HG03159 (cell line): Measurements from ENCODE around the gene MTA1.

Experiments
- ATAC-seq: cut with Tn5 transposase; IDR thresholded peaks from one replicate; pipeline ENCODE4 v1.9.1; 2021; ENCODE audit warnings: mild to moderate bottlenecking, moderate library complexity; ENCODE audit not compliant: unreplicated experiment

Gene MTA1

DNA sequence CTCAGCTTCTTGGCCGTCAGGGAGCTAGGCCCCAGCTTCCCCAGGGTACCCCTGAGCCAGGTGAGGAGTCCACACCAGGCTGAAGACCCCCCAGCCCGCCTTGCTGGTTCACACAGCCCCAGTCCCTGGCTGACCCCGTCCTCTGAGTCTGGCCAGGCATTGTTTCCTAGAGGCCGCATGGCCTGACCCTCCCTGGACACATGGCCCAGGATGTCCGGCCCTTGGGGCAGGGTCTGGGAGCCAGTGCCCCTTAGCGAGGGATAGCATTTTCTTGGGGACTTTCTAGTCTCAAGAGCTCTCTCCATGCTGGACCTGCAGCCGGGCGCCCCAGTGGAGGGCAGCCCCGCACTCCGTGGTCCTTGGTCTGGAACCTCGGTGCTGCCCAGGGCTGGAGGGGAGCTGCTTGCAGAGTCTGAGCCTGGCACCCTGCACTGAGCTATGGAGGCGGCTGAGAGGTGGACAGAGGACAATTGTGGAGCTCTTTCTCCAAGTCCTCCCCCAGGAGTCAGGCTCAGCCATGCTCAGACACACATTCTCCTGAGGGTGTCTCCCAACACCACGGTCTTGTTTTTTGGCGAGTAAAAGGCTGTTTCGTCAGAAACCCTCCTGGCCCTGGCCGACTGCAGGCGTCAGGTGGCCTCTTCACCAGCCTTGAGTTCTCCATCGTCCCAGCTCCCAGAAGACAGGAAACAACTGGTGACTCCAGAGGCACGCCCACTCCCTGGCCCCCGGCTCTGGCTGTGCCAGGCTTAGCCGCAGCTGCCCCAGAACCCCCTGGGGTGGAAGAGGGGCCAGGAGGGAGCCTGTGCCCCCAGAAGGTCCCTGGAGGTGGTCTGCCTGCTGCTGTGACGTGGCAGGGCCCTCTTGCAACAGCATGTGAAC, 37.4 kb downstream of the MTA1 start:
- ATAC-seq: no peak

DNA sequence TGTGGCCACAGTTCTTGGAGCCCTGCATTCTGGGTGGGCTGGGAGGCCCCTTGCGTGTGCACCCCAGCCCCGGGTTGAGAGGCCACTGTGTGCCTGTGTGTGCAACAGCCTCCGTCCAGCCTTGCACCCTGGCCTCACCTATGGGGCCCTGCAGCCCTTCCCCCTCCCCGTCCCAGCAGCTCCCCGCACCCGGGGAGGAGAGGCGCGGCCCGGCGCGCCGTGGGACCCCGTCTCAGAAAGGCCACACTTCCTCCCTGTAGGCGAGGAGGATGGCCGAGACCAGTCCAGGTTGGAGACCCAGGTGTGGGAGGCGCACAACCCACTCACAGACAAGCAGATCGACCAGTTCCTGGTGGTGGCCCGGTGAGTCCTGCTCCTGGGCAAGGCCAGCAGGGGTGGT, 38.4 kb downstream of the MTA1 start:
- no peak for ATAC-seq

DNA sequence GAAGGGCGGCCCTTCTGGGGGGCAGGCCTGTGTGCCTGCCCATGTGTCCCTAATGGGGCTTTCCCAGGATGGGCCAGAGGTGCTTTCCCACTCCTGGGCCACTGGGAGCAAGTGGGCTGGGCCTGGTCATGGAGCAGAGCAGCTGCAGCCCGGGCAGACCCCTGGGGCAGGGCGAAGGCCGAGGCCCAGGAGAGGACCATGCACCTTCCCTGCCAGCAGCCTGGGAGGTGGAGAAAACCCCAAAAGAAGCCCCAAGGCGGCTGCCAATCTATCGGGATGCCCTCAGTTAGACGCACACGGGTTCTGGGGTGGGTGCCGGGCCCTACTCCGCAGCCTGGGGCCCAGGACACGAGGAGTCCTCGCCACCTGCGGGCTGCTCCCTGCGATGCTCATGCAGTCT, 38.9 kb downstream of the MTA1 start:
- ATAC-seq: no peak

- ATAC-seq: no peak
Measured at GRCh38 chr14:105460116-105460515, 40.5 kb downstream of the MTA1 start.

DNA sequence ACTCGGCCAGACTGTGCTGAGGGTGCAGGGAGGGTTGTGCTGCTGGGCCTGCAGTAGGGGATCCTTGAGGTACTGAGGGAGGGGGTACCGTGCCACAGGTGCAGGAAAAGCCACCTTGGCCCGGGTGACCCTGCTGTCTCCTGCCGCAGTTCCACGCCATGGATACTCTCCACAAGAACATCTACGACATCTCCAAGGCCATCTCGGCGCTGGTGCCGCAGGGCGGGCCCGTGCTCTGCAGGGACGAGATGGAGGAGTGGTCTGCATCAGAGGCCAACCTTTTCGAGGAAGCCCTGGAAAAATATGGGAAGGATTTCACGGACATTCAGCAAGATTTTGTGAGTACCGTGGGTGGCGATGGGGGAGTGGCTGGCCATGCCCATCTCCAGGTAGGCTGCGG, 41.0 kb downstream of the MTA1 start:
- no peak for ATAC-seq

DNA sequence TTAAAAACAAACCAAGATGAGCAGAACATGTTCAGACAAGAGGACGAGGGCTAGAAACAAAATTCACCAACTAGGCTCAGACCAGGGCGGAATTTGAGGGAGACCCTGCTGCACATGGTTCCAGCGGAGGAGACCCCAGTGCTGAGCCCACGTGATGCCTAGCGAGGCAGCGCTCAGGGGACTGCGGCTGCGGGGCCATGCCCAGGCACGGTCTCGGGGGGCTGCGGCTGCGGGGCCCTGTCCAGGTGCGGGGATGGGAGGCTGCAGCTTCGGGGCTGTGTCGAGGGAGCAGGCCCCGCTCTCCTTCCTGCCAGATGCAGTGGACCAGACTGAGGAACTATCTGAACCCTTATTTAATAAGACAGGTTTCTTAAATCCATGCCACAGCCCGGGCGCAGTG, 42.3 kb downstream of the MTA1 start:
- no peak for ATAC-seq

DNA sequence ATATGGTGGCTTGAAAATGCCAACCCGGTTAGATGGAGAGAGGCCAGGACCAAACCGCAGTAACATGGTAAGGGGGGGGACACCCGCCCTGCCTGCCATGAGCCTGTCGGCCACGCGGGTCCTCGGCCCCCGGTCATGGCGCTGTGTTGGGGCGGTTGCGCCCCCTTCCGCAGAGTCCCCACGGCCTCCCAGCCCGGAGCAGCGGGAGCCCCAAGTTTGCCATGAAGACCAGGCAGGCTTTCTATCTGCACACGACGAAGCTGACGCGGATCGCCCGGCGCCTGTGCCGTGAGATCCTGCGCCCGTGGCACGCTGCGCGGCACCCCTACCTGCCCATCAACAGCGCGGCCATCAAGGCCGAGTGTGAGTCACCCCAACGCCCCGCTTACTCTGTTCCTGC, 44.9 kb downstream of the MTA1 start:
- ATAC-seq: no peak

DNA sequence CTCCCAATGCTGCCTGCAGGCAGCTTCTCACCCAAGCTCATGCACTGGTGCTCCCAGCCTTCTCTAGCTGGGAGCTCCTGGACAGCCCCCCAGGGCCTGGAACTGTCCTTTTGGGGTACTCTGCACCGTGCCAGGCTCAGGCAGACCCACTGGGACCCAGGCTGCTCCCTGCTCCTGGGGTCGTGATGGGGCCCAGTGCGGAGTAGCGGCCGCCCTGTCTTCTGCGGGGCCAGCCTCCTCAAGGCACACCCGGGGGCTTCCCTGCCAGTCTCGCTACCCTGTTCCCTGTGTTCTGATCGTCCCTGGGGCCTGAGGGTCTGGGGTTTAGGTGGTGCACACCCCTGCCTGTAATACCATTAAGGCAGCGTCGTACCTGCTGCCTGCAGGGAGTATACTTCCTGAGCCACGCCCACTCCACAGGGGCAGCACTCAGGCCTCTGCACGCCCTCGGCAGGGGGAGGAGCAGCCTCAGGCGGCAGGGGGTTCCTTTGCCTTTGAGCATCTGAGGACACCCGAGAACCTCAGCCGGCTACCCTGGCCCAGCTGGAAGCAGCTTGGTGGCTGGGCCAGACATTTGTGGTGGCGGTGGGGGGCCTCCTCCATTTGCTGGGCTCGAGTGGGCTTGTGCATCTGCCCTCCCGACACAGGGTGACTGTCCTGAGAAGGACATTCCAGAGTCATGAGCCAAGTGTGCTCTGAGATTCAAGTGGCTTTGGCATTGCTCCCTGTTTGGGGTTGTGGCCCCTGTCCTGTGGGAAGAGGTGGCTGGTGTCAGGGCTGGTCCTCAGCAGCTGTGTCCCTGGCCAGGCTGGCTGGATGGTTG, 45.8 kb downstream of the MTA1 start:
- ATAC-seq: no peak

GRCh38 chr14:105466531-105467248, 47.1 kb downstream of the MTA1 start:
- ATAC-seq: no peak

GRCh38 chr14:105467249-105467941, 47.8 kb downstream of the MTA1 start:
- no peak for ATAC-seq

- no peak for ATAC-seq
Measured at GRCh38 chr14:105467942-105468471, 48.4 kb downstream of the MTA1 start.

GRCh38 chr14:105468621-105469241, 49.1 kb downstream of the MTA1 start:
- ATAC-seq: no peak

DNA sequence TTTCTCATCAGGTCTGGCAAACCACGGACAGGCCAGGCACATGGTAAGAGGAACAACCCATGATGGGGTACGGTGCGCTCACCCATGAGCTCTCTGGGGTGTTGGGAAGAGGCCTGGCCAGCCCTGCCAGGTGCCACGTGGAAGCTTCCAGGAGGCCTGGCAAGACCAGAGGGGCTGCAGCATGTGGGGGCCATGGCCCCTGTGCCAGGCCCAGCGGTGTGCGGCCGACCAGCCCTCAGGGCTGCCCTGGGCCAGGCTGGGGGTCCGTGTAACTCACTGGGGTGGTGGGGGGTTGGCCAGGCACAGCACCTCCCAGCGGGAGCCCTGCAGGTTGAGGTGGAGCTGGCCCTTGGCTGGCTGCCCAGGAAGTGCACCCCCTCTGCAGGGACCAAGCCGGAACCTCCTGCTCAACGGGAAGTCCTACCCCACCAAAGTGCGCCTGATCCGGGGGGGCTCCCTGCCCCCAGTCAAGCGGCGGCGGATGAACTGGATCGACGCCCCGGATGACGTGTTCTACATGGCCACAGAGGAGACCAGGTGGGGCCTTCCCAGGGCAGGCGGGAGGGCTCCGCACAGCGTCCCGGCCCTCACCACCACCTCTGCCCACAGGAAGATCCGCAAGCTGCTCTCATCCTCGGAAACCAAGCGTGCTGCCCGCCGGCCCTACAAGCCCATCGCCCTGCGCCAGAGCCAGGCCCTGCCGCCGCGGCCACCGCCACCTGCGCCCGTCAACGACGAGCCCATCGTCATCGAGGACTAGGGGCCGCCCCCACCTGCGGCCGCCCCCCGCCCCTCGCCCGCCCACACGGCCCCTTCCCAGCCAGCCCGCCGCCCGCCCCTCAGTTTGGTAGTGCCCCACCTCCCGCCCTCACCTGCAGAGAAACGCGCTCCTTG, 50.1 kb downstream of the MTA1 start:
- no peak for ATAC-seq

GRCh38 chr14:105470350-105471296, 51.0 kb downstream of the MTA1 start:
- no peak for ATAC-seq

DNA sequence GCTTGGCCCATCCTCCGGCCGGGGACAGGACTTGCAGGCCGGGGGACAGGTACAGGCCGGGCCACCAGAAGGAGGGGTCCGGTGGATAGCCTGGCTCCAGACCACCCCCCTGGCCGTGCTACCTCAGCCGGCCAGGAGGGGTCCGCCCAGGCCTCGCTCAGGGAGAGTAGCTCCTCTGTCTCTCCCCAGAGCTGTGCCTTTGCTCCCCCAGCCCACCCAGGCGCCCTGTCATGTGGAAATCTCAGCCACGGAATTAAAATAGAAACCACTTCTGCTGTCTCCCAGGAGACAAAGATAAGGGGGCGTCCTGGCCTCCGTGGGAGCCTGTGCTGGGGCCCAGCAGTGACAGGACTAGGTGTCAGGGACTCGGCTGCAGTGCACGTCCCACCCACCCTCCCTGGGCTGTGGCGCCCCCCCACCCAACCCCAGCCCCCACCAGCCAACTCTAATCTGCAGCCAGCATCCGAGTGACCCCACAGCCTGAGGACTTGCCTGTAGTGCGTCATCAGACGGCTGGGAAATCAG, 51.7 kb downstream of the MTA1 start:
- no peak for ATAC-seq

GRCh38 chr14:105471823-105472485, 52.3 kb downstream of the MTA1 start:
- no peak for ATAC-seq

GRCh38 chr14:105472486-105472991, 52.9 kb downstream of the MTA1 start:
- ATAC-seq: no peak
